SH-SY5Y (cell line): ENCODE measurements around the gene DENND6B.

Experiments used
- GATA2 ChIP-seq: IDR thresholded peaks from 2 replicates; pipeline ENCODE4 v1.6.1; 2011; ENCODE audit warnings: mild to moderate bottlenecking, low read depth, low read length
- GATA3 ChIP-seq: IDR thresholded peaks from 2 replicates; pipeline ENCODE4 v1.6.1; 2011; ENCODE audit warnings: low read depth, mild to moderate bottlenecking, low read length, moderate library complexity

The DENND6B gene

DNA sequence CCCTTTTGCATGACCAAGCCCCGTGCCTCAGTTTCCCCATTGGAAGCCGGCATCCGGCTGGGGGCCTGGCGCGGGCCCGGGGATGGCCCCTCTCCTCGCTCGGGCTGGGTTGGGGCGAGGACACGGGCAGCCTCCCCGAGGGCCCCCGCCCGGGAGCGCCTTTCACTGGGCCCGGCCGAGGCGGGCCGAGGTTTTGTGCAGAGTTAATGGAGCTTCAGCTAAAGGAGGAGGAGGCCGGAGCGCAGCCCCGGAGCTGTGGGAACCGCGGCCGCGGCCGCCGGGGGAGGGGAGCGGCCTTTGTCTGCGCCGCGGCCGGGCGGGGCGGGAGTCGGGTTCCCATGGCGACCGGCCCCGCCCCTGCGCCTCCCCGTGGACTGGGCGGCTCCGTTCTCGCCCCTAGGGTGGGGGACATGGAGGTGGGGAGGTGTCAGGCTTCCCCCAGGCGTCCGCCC lies 55.3 kb downstream of the DENND6B start:
- TF ChIP-seq GATA2 (no peak), GATA3 (no peak)

DNA sequence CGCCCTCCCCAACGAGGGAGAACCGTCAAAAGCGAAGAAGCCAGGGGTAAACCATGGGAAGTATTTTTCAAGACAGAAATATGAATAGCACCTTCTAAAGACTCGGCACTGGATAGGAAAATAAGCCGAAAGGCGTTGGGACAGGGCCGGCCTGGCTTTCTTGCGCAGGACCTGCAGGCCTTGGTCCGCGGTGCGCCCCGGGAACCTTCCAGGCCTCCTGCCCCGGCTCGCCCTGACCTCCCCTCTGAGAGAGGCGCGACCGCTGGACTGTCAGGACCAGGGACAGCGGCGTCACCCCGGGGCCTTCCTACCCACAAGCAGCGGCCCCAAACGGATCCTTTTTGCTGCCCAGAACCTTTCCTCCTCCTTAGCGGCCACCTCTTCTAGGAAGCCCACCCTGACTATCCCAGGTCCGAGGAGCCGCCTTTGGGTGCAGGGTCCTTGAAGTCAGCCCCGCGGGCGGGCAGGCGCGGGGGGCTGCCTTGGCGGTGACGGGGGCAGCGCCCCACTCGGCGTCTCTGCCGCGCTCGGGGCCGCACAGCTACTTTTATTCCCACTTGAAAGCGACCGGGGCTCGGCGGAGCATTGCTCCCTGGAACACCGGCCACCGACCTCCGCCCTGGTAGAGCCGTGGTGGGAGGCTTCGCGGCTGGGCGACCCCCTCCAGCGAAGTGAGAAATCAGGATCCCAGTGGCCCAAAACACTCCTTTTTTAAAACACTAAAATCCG lies 56.0 kb downstream of the DENND6B start:
- TF ChIP-seq GATA3 (no peak), GATA2 (no peak)

DNA sequence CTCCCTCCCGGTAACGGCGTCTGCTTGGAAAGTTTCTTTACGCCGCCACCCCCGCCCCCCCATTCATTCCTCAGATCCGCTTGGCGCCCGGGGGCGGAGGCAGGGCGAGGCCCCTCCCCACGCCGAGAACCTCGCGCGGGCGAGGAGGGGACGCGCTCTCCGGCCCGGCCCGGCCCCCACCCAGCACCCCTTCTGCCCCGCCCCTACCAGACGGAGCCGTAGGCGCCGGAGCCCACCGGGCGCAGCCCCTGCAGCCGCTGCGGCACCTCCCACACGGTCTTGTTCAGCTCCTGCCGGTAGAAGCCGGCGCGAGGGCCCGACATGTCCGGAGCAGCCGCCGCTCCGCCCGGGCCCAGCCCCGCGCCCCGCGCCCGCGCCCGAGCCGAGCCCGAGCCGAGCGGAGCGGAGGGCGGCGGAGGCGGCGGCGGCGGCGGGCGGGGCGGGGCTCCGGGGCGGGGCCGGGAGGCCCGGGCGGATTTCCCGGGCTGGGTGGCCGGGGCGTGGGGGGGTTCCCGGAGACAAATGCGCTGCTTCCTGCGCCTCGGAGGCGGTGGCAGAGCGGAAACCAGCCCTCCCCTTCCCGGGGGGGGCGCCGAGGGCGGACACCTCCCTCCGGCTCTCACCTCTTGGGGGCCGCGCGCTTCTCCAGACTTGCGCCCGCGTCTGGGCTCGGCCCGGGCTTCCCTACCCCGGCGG lies 56.7 kb downstream of the DENND6B start, which contains the start of gene MAPK11:
Gene MAPK11, minus strand, starts transcription at position 411 of the 696 bp plus-strand sequence. Its CDS starts 88 bp downstream, at position 323.
- TF ChIP-seq GATA2 (no peak), GATA3 (no peak)

DNA sequence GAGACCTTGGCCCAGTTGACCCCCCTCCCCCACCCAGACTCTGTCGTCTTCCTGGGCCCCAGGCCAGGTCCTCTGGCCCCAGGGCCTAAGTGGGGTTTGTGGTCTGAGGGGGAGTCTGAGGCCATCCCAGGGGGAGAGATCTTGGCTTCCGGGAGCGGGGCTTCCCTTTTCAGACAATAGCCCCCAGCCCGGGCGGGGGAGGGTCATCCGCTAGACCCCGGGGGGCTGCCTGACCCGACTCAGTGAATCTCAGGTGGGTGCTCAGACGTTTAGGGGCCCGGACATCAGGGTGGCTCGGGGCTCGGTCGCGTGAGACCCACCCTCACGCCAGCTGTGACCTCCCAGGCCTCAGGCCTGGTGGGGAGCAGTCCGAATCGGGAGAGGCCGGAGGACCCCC lies 57.2 kb downstream of the DENND6B start:
- no peak for TF ChIP-seq GATA3

DNA sequence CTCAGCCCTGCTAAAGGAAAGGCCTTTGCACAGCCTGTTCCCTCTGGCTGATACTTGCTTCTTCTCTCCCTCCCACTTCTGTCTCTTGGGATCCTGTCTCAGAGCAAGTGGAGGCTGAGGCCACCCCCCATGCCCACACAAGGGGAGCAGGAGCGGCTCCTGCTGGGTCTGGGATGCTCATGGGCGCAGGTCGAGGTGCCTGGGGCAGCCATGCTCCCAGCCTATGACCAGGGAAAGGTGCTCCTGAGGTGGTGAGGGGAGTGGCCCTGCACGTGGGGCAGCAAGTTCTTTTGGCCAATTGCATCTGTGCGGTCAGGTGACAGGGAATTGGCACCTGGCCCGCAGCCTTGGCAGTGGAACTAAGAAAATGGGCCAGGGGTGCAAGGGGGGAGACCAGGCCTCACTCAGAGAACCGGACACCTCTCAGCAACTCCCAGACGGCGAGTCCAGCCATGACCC lies 58.1 kb downstream of the DENND6B start:
- TF ChIP-seq GATA3 = no peak
- TF ChIP-seq GATA2 = no peak

DNA sequence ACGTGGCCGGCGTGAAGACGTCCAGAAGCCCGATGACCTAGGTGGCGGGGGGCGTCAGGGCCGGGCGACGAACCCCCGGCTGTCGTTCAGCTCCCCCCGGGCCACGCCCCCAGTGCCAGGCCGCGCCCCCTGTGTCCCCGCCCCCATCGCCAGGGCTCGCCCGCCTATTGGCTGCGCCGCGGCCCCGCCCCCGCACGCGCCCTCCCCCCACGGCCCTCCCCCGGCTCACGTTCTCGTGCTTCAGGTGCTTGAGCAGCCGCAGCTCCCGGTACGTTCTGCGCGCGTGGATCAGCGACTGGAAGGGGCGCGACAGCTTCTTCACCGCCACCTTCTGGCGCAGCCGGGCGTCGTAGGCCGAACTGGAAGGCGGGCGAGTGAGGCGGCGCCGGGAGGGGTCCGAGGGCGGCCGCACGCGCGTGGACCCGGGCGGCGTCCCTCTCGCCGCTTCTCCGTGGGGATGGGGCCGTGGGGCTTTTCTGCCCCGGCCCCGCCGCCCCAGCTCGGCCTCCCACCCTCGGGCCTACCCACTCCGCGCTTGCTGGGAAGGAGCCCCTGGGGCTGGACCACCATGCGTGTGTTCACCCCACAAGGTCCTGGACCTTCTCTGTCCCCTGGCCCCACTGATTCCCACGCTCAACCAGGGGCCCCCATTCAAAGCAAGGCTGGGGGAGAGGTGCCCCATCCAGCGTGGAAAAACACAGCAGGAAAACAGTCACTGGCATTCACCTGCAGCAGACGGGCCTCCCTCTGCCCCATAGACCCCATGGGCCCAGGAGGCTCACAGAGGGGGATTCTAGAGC lies 59.0 kb downstream of the DENND6B start:
- TF ChIP-seq GATA2 (no peak), GATA3 (no peak)

DNA sequence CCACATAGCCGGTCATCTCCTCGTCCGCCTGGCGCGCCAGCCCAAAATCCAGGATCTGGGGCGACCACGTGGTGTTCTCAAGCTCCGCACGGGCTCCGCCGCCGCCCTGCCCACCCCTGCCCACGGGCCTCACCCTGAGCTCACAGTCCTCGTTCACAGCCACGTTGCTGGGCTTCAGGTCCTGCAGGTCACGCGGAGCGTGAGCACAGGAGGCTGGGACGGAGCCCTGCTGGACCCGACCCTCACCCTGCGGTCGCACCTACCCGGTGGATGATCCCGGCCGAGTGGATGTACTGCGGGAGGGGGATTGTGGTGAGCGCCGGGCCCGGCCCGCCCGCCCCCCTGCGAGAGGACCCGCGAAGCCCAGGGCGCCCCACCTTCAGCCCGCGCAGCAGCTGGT lies 59.8 kb downstream of the DENND6B start:
- TF ChIP-seq GATA2 (no peak), GATA3 (no peak)

DNA sequence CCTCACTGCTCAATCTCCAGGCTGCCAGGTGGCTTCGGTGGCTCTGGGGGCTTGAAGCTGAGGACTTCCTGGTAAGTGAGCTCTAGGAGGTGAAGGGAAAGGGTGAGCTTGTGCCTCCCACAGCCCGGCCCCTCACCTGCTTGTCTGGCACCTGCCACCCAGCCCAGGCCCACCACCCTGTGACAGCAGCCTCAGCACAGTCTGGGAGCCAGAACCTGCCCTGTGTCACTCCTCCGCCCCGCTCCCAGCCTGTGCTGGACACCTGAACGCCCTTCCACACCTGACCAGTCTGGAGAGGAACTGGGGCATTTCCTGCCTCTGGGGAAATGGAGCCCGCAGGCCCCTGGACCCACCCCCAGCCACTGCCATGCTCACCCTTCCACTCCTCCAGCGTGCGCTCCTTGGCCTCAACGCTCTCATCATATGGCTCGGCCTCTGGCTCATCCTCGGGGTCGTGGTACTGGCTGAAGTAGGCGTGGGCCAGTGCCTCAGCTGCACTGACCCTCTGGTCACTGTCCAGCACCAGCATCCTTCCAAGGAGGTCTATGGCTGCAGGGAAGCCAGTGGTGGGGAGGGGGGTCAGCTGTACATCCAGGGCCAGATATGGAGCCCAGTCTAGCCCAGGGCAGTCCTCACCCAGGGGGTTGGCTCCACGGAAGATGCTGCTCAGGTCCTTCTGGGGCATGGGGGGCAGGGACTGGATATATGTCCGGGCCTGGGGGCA lies 61.7 kb downstream of the DENND6B start:
- TF ChIP-seq GATA3 (no peak), GATA2 (no peak)

DNA sequence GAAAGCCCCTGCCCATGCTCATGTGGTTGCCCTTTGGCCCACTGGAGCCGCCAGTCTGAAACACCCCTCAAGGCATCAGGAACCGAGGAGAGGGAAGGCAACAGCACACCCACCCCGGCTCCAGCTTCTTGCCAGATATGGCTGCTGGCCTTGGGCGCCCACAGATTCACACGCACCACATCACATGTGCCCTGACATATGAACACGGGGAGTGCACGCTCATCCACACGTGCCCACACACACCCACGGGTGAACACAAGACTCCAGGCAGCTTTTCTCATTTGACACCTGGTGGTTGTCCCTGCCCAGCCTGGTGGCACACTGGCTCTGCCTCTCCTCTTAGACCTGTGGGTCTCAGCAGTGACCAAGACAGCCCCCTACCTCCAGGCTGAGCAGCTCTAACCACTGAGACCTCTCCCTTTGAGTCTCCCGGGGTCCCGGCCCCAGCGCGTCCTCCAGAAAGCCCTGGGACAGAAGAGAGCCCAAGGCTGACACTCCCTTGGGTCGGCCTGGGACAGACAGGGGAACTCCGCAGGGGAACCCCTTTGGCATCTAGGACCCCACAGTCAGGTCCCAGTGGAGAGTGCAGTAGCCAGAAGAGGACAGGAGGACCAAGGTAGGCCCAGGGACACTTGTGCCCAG lies 62.6 kb downstream of the DENND6B start:
- no peak for TF ChIP-seq GATA2

DNA sequence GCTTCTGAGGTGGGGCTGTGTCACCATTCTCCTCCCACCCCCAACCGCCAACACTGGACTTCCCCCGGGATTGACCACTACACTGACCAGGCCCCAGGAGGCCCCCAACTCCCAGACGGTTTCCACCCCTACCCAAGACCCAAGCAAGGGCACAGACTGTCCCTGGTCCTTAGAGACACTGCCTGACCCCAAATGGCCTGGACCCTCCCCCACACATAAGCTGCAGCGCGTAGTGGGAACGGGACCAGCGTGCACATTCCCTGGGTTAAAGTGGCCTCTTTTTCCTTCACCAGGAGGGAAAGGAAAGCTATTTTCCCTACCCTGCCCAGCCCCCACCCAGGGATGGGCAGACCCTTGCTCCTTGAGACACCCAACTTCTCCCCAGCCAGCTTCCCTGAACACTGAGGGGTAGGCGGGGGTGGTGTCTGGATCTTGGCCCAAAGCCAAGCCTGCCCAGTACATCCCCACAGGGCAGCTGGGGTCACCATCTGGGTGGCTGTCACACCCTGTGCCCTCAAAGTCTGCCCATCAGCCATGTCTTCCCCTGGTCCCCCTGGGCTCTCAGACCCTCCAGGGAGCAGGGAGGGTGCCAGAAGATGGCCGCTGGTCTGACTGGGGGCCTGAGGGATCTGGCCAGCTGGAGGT lies 63.7 kb downstream of the DENND6B start:
- TF ChIP-seq GATA3 = no peak
- TF ChIP-seq GATA2 = no peak

DNA sequence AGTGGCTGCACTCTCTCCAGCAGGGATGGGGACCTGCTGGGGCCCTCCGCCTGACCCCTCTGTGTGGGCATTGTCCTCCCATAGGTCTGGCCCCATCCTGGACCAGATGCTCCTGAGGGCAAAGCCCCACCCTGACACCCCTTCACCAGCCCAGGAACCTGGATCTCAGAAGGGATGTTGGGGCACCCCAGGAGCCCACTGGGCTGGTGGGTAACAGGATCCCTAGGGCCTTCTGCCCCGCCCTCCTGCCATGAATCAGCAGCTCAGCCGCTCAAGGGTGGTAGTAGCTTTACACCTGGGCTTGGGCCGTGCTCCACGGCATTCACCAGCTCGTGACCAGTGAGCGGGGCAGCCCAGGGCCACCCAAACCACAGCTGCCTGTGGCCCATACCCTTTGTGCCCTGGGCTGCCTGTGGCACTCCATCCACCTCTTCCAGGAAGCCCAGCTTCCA lies 64.3 kb downstream of the DENND6B start:
- TF ChIP-seq GATA2 (no peak), GATA3 (no peak)

DNA sequence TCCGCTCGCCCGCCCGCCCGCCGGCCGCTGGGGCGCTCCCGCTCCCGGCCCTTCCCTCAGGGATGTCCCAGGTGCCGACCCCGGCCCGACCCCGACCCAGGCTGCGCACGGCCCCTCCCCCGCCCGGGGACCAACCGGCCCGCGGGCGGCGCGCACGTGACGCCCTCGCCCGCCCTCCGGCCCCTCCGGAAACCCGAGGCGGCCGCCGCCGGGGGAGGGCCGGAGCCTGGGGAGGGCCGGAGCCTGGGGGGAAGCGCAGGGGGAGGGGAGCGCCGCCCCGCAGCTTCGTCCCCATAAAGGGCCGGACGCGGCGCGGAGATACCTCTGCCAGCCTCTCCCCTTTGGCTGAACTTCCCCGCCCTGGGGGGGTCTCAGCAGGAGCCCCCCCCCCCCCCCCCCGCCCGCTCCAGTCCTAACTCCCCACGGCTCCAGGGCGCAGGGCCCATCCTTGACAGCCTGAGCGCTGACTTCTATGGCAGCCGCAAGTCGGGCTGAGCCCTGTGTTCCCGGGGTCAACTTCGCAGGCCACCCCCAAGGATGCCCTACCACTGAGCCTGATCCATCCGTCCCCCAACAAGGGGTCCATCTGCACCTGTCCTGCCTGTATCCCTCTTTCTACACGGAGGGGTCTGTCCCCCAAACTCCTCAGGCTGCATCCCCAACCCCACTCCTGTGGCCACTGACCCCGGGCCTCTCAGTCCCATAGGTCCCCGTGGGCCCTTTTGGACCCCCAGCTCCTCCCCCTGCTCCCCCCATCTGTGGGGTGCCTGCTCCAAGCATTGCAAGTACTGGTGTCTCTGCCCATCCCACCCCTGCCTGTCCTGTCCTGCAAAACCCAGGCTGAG lies 65.0 kb downstream of the DENND6B start, which contains the start of gene MAPK12:
Gene MAPK12, minus strand, starts transcription at position 69 of the 845 bp plus-strand sequence. CDS start 174 bp downstream, outside the sequence.
- TF ChIP-seq GATA2 = no peak
- TF ChIP-seq GATA3 = no peak
